Pulmonary artery endothelial cell (primary cell): ENCODE measurements around the gene OGT. TPM values are rescaled to one million over a fixed set of nuclear protein-coding genes. Genes with fewer than 3 reads are reported as not detected.
"Not testable (repeated sequence)": the region's sequence is repeated elsewhere in the genome, so short reads cannot be mapped to it uniquely, and the experiment has no call there.

Source experiments
- DNase-seq: peaks from one replicate; pipeline ENCODE4 v3.0.0-alpha.2; 2011; ENCODE audit warnings: low read depth, low spot score
- total RNA-seq: library from RNA; depleted of rRNA; stranded (reverse); fragments of >200 nt; gene quantifications from 2 replicates; pipeline ENCODE4 v1.2.3, GENCODE V29; 2014

Gene OGT
- total RNA-seq, 1 donor from 2014 or later, result 86.6 TPM

DNA sequence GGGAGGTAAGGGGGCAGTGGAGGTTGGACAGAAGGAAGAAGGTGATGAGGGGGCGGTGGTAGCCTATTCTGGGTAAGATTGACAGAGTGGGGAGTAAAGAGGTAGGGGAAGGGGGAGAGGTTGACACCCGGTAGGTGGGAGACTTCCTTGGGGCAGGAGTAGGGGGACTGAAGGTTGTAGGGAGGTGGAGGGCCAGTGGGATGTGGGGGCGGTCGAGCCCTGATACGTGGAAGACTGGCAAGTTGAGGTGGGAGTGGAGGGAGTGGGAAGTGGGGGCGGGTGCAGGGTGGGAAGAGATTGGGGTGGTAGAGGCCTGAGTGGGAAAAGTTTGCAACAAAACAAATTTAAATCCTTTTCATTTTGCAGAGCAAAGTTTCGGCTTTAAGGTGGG, 47.1 kb downstream of the OGT start:
- DNase-seq, result no peak

DNA sequence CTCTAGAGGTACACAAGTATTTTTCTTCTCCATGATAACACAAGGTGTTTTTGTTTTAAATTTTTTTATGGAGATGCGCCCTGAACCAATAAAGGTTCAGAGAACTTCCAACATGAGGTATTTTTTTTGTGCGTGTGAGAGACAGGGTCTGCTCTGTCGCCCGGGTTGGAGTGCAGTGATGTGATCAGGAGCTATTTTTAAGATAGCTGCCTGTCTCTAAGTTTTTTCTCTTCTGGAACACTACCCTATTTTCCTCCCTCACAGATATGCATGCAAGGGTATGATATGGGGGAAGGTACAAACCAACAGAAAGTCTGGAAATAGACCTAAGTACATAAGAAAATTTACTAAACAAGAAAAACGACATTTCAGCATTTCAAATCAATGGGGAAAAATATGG, 48.3 kb downstream of the OGT start:
- DNase-seq, result no peak

DNA sequence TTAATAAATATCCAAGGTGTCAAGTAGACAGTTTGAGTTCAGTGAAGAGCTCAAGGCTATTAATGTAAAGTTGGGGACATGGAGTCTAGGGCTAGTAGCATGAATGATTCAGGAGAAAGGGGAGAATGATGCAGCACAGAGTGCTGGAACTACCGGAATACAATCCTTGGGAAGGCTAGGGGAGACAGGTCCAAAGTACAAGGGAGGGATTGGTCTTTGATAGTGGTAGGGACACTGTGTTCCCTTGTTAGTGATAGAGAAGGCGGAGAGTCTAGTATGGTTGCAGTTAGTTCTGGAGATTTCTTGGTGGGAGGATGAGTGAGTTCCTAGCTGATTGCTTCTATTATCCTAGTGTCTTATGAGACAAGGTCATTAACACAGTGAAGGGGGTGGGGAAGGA, 54.0 kb downstream of the OGT start:
- no peak for DNase-seq

DNA sequence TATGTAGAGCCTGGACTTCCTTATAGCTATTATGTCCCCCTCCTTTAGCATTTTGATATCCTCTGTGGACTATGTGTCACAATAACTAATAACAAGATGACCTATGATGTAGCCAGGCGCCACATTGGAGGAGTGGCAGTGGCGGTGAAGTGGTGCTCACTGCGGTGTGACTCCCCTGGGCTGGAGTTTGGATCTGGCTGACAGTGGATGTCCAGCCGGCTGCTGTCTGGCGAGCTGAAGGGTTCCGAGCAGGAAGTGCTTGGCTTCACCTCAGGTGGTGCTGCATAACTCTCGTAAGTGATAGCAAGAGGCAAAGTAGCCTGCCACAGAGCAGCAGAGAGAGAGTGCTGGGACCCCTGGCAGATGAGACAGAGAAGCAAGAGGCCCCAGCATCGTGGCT, 60.3 kb downstream of the OGT start:
- not testable (repeated sequence) for DNase-seq

DNA sequence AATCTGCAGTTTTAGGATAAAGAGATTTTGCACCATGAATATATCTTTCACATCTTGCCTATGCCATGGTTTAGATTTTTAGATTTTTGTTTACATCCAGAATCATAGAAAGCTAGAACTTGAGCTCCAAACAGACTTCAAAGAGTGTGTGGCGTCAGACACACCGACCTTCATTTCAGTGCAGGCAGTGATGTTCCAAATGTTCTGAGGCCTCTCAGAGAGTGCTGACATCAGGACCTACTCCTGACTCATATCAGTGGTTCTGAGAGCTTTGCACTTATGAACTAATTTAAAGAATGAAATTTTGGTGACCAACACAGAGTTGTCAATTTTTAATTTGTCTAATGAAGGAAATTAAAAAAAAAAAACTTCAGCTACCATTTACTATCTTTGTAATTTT, 67.1 kb downstream of the OGT start:
- DNase-seq, result no peak

DNA sequence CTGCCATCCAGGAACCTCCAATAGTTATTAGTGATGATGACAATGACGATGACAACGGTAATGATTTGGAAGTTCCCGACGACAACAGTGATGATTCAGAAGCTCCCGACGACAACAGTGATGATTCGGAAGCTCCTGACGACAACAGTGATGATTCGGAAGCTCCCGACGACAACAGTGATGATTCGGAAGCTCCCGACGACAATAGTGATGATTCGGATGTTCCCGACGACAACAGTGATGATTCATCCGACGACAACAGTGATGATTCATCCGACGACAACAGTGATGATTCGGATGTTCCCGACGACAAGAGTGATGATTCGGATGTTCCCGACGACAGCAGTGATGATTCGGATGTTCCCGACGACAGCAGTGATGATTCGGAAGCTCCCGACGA, 70.7 kb downstream of the OGT start:
- no peak for DNase-seq

DNA sequence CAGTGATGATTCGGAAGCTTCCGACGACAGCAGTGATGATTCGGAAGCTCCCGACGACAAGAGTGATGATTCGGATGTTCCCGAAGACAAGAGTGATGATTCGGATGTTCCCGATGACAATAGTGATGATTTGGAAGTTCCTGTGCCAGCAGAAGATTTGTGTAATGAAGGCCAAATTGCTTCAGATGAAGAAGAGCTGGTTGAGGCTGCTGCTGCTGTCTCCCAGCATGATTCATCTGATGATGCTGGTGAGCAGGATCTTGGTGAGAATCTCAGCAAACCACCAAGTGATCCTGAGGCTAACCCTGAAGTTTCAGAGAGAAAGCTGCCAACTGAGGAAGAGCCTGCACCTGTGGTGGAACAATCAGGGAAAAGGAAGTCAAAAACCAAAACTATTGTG, 71.2 kb downstream of the OGT start:
- DNase-seq, result no peak

DNA sequence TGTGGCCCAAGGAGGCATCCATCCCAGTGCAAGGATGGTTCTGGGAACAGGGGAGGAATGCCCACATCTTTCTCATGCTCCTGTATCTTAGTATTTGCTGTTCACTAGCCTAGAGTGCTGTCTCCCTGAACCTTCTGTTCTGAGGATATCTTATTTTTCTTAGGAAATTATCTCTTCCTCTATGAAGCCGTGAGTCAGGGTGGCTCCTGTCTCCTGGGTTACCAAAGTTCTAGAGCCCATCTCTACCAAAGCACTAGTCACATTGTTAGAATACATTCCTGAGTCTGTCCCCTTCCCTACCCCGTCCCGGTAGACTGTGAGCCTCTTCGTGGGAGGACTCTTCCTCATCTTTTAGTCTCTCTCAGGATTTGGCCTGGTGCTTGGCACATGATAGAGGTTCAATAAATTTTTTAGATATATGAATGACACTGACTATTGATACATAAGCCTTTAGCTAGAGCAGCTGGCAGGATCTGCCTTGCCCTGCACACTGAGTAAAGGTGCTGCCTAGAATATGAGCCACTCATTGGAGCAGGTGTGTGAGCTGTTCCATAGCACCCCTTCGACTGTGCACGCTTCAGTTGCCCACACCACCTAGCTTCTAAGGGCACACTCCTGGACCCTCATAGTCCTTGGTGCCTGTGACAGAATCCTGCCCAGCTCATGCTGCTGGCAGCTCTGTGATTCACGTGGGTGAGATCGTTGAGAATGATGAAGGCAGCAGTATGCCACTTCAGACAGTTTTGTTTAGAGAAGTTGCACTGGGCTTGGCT, 72.1 kb downstream of the OGT start:
- DNase-seq, result no peak

DNA sequence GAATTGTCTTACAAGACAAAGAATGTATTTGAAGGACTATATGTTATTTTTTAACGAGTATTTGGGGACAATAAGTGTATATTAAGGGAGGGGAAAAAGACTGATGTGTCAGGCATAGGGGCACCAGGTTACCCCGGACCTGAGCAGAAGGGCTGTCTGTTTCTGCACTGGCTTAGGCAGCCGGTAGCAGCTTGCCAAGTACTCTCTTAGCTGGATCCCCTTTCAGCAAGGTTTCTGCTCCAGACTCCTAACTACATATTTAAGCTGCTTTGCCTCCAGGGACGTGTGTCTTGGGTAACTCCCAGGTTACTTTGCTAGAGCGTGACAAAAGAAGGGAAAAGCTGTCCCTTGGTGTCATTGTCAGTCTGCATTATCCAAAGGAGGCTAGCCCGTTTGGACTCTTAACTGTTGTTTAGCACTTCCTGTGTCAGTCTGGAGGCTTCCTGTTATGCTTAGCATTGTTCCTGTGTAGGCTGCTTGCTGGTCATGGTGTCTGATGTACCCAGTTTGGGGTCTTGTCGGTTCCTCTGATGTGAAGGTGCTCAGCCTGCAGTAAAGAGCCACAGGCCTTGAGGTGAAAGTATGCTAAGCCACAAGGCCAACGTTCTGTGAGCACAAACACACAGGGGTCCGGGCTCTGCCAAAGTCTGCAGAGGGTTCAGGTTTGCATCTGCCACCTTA, 73.8 kb downstream of the OGT start:
- DNase-seq, result no peak

DNA sequence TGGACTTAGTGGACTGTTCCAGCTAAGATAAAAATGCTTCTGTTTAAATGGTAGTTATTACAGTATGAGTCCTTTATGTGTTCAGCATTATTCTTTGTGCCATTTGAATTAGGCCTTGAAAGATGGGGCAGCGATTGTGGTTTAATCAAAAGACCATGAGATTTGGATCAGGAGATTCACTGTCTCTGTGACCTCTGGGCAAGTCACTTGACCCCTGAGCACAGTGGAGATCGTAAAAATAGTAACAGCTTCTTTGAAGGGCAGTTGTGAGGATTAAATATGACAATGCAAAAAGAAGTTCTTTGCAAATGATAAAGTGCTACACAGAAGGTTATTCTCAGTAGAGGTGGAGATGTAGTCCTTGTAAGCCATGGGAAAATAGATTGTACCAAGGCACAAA, 74.6 kb downstream of the OGT start:
- DNase-seq, result no peak

DNA sequence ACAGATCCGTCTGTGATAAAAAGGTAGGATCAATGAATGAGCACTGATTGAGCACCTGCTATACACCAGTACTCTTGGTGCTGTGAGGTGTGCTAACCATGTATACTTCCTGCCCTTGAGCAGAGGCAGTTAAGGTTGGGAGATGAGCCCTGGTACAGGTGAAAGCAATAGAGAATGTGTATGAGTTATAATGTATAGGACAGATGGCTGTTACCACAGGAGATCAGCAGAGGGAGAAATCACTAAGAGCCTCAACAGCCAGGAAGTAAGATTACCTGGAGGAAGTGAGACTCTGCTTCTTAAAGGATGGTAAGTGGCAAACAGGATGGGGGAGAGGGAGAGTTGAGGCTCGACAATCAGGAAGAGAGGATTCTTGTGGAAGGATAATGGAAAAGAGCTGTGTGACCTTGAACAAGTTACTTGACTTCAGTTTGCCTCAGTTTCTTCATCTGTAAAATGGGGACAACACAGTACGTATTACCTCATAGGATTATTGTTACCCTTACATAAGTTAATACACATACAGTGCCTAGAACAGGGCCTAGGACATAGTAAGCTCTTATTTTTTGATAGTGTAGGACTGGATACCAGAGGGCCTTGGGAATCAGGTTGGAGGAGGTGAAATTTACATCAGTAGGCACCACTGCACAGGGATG, 76.3 kb downstream of the OGT start:
- no peak for DNase-seq

DNA sequence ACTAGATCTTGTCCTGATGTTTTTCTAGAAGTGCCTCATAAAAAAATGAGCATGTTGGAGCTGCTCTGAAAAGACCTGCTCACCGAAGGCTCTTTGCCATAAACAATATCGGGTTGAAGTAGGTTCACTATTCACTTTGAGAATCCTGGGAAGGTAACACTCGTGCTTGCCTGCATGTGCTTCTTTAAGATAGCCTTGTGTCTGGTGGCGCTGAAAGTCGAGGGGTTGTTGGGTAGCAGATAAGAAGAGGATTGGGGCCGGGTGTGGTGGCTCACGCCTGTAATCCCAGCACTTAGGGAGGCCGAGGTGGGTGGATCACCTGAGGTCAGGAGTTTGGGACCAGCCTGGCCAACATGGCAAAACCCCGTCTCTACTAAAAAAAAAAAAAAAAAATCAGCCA, 78.8 kb downstream of the OGT start:
- DNase-seq, result not testable (repeated sequence)

DNA sequence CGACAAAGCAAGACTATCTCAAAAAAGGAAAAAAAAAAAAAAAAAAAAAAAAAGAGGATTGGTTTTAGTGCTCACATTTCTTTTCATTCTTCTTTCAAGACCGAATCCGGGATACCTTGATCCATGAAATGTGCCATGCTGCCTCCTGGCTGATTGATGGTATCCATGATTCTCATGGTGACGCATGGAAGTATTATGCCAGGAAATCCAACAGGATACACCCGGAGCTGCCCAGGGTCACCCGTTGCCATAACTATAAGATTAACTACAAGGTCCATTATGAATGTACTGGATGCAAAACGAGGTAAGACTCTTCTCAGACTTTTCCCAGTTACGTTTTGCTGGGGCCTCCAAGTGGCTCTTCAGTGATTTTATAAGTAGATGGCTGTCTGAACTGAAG, 79.4 kb downstream of the OGT start:
- DNase-seq, result peak; percentile 67

DNA sequence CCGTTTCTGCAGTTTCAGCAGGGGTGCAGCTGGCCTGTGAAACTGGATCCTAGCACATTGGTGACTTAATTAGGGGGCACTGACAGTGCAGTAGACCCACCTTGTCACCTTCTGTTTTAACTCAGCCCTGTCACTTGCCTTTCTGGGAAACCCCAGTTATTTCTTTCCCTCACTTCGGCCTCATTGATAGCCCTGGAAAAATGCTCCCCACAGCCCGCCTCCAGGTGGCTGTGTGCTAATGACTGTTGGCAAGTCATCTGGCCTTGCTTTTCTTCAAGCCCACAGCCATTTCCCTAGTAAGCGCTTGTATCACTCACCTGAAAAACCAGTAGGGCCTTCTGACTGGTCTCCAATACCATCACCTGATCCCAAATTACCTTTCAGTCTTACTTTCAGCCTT, 82.2 kb downstream of the OGT start:
- DNase-seq, result no peak

DNA sequence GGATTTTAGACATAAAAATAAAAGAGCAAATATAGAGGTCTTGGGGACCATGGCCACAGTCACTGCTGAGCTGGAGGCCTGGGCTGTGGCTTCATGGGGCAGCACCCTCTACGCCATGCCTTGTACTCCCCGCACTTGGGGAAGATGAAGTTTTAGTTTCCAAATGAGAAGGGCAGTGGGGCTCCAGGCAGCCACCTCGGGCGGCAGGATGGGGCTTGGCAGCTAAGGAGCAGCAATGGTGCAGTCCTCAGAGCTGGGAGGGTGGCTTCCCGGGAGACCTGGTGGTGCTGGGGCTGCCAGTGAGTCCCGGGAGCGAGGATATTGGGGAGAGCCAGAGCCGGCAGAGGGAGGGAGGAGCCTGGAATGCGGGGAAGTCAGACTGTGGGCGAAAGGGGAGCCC, 83.0 kb downstream of the OGT start:
- DNase-seq, result no peak

DNA sequence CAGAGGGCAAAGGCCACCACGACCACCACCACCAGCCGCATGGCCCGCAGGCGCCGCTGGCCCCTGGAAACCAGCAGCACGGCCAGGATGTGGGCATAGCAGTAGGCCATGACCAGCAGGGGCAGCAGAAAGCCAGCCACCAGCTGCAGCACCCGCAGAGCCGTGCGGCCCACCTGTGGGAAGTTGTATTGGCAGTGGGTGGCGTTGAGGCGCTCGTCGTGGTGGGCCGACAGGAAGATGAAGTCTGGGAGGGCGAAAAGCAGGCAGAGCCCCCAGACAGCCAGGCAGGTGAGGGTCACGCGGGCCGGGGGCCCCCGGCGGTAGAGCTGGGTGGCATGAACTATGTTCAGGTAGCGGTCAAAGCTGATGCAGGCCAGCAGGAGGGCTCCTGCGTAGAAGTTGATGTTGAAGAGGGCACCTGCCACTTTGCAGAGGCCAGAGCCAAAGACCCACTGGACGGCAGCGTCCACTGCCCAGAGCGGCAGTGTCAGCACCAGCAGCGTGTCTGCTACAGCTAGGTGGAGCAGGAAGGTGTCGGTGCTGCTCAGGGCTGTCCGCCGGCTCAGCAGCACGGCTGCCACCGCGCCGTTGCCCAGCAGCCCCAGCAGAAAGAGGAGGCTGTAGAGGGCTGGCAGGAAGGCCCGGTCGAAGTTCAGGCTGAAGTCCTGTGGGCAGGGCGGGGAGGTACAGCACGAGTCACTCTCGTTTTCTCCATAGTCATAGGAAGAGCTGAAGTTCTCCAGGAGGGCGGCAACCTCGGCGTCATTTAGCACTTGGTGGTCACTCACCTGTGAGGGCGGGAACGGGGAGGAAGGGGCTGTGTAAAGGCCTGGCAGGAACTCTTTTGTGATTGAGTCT, 84.0 kb downstream of the OGT start:
- no peak for DNase-seq

DNA sequence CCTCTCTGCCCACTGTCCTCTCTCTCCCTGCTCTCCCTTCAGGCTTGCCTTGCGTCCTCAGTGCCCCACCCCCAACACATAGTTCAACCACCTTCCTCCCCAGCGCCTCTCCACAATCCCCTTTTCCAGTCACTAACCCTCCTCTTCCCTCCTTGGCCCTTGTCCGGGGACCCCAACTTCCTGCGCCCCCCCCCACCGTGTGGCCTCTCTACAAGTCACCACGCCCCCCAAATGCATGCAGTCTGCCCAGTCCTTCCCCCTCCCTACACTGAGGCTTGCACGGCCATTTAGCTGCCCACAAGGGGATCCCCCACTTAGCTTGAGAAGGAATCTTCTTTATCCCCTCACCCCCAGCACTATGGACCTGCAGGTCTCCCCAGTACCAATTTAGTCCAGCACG, 84.8 kb downstream of the OGT start:
- no peak for DNase-seq

DNA sequence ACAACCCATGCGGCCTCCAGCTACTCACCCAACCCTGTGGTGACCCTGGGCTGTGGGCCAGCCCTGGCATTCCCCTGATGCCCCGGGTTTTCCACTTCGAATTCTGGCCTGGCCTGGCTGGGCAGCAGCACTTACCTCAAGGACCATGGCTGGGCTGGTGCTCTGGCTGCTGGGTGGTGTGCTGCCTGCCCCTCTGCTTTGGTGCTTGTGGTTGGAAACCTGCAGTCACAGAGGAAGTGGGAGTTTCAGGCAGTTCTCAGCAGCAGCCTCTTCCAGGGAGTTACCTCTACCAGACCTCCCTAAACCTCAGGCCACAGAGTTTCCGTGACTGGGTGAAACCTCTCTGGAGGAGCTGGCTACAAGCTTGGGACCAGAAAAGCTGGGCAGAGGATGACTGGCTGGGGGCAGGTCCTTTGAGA, 85.4 kb downstream of the OGT start, which contains the start of gene CXCR3:
CXCR3 (minus strand) TSS at position 209 of the 419 bp plus-strand sequence; CDS start at position 147, 62 bp downstream.
- no peak for DNase-seq

DNA sequence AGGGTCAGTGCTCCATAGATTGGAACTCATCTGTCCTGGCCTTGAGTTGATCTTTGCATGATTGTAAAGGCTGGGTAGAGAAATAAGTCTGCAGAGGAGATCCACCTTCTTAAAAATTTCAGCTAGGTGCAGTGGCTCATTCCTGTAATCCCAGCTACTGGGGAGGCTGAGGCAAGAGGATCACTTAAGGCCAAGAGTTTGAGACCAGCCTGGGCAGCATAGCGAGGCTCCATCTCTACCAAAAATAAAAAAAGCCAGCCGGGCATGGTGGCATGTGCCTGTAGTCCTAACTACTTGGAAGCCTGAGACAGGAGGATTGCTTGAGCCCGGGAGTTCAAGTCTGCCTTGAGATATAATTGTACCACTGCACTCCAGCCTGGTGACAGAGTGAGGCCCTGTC, 85.9 kb downstream of the OGT start:
- DNase-seq, result no peak

DNA sequence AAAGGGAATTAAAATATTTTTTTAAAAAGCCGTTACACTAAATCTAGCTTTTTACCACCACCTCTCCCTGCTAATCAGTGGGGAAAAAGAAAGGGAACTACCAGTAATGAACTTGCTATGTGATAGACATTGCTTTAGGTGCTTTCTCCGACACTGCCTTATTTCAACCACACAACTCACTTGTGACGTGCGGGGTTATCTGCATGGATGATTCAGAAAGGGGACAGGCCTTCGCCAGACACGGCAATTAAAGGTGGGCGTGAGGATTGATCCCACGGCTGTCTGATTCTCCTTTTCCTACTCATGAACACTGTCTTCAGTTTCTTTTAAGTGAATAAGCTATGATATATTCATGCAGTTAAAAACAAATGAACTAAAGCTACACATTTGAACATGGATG, 86.3 kb downstream of the OGT start:
- DNase-seq, result no peak

DNA sequence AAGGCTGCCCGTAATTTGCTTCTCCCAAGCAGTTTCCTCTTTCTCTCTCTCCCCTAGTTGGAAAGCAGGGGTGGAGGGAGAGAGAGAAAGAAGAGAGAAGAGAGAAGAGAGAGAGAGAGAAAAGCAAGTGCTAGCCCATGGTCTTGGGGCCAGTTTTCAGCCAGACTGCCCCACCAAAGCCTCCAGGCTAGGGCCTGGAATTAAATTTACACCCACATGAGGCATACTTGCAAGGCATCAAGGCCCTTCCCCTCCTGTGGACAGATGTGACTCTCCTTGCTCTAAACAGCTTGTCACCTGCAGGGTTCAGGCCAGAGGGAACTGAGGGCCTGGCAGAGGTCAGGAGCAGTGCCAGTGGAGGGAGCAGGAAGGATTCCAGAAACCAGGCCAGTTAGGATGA, 87.1 kb downstream of the OGT start:
- DNase-seq, result no peak

DNA sequence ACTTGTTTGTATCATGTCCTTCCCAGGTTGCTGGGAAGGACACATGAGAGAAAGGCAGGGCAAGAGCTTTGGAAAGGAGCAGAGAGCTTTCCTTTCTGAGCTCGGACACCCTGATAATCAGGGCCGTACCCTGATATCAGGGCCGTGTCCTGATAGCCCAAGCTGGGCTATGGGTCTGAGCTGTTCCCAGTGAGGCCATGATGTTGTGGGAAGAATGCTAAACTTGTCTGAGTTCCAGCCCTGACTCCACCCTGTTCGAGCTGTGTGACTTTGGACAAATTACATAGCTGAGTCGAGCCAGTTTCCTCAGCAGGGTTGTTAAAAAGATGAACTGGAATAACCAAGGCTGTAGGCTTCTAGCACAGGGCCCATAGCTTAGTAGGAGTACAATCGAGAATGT, 88.7 kb downstream of the OGT start:
- DNase-seq, result no peak
